Endometrium (tissue), 2 donors: ENCODE data around the gene ENOX1.
"Not testable (repeated sequence)": the region's sequence is repeated elsewhere in the genome, so short reads cannot be mapped to it uniquely, and the experiment has no call there.

ENCODE experiments used
- FAIRE-seq: peaks from 2 replicates; lab custom pipeline; 2012; peaks lifted over from hg19 to GRCh38; lab: Jason Lieb, UNC
- donor health status: control.
- donor health status: control.

Gene ENOX1

GRCh38 chr13:43786766-43787517 lies at the start of gene ENOX1:
Gene ENOX1 (minus strand): TSS chr13:43786972.
- FAIRE-seq: no peak

DNA sequence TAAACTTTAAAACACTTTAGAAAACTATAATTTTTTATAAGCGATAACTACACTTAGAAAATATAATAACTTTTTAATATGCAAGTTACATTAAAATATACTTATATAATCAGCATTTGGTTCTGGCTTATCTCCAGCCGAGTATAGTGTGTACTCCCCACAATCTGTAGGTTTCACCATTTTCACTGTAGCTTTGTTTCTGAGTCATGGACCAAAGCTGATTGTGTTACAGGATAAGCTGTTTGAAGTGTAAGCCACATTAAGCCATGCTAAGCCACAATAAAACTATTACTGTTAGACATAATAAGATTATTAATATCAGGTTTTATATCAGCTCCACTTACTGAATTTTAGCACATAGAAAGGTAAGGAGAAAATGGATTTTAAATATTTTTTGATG lies 48.9 kb upstream of the ENOX1 start:
- no peak for FAIRE-seq

GRCh38 chr13:43831088-43831487 lies 44.3 kb upstream of the ENOX1 start:
- no peak for FAIRE-seq

DNA sequence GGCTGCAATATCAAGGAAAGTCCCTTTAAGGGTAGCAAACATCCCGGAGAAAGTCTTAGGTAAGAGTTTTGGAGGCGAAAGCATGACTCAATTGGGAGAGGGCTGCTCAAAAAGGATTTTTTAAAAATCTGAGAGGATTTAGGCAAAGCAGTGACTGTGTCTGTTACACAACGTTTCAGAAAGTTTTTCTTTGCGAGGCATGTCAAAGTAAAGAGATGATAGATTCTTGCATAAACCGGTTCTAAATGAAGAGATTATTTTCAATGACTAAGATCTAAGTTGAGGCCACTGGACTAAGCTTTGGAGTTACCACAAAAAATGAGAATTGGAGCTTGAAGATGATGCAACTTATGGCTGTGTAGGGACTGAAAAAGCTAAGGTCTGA lies 43.7 kb upstream of the ENOX1 start:
- no peak for FAIRE-seq

DNA sequence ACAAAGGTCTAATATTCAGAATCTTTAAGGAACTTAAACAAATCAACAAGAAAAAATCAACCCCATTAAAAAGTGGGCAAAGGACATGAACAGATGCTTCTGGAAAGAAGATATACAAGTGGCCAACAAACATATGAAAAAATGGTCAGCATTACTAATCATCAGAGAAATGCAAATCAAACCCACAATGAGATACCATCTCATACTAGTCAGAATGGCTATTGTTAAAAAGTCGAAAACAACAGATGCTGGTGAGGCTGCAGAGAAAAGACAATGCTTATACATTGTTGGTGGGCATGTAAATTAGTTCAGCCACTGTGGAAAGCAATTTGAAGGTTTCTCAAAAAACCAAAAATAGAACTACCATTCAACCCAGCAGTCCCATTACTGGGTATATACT lies 37.9 kb upstream of the ENOX1 start:
- FAIRE-seq: not testable (repeated sequence)

DNA sequence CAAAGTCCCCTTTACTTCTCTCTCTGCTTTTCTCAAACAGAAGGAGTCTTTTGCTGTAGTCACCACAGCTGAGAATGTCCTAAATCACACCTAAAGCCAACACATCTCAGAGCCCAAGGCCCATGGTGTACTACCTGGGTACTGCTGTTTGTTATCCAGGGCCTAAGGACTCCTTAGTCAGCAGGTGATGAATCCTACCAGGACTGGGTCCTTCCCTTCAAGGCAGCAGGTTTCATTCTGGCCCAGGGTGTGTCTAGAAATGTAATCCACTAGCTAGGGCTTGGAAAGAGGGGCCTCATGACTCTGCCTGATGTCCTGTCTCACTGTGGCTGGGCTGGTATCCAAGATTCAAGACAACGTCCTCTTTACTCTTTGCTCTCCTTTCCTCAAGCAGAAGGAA lies 36.2 kb upstream of the ENOX1 start:
- no peak for FAIRE-seq

DNA sequence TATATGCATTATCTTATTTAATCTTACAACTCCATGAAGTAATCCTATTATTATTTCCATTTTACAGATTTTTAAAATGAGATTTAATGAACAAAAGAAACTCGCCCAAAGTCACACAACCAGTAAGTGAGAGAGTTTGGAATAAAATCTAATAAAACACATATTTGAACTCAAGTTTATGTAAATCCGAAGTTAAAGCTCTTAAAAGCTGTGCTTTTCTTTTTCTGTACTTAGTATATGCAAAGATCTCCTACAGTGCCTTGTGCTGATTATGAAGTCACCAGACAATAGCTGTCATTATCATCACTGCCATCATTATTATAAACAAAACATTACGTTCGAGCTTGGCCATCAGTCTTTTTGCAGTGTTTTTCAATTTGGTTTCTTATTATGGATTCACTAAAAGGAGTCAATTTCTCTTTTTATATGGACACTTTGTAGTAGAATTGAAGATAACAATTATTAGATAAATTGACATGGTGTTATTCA lies 29.7 kb upstream of the ENOX1 start:
- no peak for FAIRE-seq

GRCh38 chr13:43815204-43815603 lies 28.4 kb upstream of the ENOX1 start:
- FAIRE-seq: no peak

- FAIRE-seq: no peak
Observed at GRCh38 chr13:43808676-43809075, 21.9 kb upstream of the ENOX1 start.

- FAIRE-seq: no peak
Observed at GRCh38 chr13:43805681-43806128, 18.9 kb upstream of the ENOX1 start.

DNA sequence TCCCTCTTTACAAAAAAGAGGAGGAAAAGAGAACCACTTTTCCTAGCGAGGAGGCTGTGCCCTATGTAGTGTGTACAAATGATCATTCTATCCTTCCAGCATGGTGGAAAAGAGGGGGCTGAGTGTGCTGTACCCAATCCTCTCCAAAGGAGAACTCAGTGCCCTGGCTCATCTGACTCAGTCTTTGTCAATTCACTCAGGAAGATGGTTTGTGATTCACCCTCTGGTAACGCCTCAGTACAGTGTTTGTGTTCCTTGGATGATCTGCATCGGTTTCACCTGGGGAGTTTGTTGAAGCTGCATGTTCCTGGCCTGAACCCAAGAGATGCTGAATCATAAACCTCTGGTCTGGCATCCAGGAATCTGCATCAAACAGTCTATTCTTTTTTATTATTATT lies 18.3 kb upstream of the ENOX1 start:
- no peak for FAIRE-seq

GRCh38 chr13:43804461-43805070 lies 17.8 kb upstream of the ENOX1 start:
- FAIRE-seq: peak; percentile 94

DNA sequence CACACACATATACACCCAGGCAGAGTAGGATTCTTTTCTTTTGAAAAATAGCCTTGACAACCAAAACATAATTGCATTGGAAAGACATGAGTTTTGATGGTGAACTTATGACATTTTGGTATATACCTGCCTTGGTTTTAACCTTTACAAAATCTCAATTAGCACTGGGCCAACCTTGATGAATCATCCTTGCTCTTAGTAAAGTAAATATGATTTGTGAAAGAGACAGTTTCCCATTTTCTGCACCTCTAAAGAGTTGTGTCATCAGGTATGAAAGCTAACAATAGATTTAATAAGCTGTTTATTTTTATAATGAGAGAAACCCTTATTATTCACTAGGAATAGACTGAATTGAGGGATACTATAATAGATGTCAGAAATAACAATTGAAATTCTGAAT lies 15.7 kb upstream of the ENOX1 start:
- no peak for FAIRE-seq

GRCh38 chr13:43800828-43801227 lies 14.1 kb upstream of the ENOX1 start:
- no peak for FAIRE-seq

DNA sequence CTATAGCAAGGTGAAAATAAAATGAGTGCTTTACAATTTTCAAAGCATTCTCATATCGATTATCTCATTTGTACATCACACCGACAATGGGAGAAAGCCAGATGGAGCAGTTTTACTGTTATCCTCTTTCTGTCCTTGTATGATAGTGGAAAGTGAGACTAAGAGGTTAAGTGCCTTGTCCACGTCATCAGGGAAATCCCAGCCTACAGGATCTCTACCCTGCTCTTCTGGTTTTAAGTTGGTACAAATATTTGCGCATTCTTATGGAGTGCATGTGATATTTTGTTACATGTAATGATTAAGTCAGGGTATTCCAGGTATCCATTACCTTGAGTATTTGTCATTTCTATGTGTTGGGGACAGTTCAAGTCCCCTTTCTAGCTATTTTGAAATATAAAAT lies 12.4 kb upstream of the ENOX1 start:
- no peak for FAIRE-seq

- FAIRE-seq: no peak
Observed at GRCh38 chr13:43797869-43798268, 11.1 kb upstream of the ENOX1 start.

DNA sequence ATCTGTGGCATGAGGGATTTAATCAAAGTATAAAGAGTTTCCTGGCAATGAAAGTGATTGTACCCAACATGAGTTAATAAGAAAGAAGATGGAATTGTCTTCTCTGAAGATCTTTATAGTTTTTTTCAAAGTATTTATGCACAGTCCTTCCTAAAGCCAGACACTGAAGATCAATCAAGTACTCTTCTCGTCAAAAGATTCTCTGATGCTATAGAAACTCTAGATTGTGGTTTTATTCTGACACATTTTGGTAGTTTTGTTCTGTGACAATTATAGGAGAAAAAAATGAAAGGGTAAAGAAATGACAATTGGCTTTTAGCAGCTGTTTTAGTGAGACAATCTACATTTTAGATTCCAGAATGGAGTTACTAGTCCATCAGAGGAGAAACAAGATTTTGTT lies 10.4 kb upstream of the ENOX1 start:
- no peak for FAIRE-seq

GRCh38 chr13:43794416-43794815 lies 7.6 kb upstream of the ENOX1 start:
- no peak for FAIRE-seq

GRCh38 chr13:43792076-43792881 lies 5.5 kb upstream of the ENOX1 start:
- no peak for FAIRE-seq

DNA sequence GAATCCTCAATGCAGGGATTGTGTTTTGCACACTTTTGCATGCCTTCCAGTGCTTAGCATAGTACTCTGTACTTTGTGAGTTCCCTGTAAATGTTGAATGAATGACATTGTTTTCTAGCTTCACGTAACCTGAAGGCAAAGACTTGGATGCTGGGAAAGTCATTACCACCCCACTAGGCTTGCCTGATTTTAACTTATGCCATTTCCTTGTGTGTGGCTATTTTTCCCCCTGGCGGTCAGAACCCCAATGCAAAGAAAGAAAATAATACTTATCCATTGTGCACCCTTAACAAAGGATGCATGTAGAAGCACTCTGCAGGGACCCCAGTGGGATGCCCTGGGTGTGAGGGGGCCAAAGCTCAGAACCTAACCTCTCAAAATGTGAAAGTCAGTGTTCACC lies 1.2 kb upstream of the ENOX1 start:
- no peak for FAIRE-seq

DNA sequence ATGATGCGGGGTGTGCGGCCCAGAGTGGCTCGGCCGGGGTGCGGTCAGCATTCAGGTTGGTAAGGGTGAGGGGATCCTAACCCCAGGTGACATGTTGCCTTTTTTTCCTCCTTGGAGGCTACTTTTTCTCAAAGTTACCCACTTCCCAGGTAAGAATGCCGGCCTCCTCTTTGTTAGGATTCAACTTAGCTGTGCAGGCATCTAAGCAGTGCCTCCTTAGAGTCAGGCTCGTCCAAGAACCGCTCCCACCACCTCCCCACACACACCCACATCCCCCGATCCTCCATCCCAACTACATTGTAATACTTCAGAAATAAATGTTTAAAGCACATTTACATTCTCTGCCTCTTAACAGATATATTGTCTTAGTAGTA lies 733 bp upstream of the ENOX1 start:
- FAIRE-seq: no peak

DNA sequence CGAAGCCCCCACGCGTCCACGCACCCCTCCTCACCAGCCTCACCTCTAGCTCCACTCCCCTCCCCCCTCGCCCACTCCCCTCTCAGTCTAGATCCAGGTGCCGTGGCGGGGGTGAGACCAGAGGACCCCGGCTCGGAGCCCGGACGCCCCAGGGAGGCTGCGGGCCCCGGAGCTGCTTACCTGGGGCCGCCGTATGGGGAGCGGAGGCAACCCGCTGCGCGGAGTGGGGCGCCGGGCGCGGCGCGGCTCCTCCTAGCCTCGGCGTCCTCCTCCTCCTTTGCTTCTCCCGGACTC lies 353 bp downstream of the ENOX1 start:
- no peak for FAIRE-seq
